C4-2B (cell line): ENCODE data around the gene CCDC102B.

Experiments
- ZFX ChIP-seq: fragments of 450-650 bp; IDR thresholded peaks from 2 replicates; pipeline ENCODE4 v1.6.1; 2017
- TF ChIP-seq, protein P1 (sequence below): fragments of 450-650 bp; conservative IDR thresholded peaks from 2 replicates; pipeline ENCODE4 v1.5.1; 2017; ENCODE audit warnings: mild to moderate bottlenecking

DNA sequence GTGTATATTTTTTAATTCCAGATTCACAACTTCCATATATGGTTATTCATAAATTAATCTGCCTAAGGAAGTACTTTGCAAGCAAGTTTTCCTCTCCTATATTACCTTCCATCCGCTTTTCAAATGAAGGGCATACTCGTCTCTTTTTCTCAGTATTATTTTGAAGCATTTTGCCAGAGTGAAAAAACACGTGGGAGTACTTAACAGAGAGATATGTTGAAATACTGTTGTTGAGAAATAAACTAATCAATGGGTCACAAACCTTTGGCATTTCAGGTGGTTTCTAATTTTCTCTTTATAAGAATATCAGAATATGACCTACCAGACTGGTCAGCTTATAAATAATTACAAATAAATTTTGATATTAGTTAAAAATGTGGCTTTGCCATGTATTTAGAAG is 67.6 kb downstream of the CCDC102B start:
- TF ChIP-seq, protein P1, sequence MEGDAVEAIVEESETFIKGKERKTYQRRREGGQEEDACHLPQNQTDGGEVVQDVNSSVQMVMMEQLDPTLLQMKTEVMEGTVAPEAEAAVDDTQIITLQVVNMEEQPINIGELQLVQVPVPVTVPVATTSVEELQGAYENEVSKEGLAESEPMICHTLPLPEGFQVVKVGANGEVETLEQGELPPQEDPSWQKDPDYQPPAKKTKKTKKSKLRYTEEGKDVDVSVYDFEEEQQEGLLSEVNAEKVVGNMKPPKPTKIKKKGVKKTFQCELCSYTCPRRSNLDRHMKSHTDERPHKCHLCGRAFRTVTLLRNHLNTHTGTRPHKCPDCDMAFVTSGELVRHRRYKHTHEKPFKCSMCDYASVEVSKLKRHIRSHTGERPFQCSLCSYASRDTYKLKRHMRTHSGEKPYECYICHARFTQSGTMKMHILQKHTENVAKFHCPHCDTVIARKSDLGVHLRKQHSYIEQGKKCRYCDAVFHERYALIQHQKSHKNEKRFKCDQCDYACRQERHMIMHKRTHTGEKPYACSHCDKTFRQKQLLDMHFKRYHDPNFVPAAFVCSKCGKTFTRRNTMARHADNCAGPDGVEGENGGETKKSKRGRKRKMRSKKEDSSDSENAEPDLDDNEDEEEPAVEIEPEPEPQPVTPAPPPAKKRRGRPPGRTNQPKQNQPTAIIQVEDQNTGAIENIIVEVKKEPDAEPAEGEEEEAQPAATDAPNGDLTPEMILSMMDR: no peak
- no peak for TF ChIP-seq ZFX
